GM19240 (cell line): ENCODE results near the gene PRIM1.
A peak's percentile ranks its signal among the peaks of the same experiment; 100 is the strongest.
"Not testable (repeated sequence)": the region's sequence is repeated elsewhere in the genome, so short reads cannot be mapped to it uniquely, and the experiment has no call there.

Experiments
- DNase-seq: peaks from one replicate; pipeline ENCODE4 v3.0.0; 2011; ENCODE audit warnings: low spot score; ENCODE audit not compliant: insufficient read length

PRIM1 gene

DNA sequence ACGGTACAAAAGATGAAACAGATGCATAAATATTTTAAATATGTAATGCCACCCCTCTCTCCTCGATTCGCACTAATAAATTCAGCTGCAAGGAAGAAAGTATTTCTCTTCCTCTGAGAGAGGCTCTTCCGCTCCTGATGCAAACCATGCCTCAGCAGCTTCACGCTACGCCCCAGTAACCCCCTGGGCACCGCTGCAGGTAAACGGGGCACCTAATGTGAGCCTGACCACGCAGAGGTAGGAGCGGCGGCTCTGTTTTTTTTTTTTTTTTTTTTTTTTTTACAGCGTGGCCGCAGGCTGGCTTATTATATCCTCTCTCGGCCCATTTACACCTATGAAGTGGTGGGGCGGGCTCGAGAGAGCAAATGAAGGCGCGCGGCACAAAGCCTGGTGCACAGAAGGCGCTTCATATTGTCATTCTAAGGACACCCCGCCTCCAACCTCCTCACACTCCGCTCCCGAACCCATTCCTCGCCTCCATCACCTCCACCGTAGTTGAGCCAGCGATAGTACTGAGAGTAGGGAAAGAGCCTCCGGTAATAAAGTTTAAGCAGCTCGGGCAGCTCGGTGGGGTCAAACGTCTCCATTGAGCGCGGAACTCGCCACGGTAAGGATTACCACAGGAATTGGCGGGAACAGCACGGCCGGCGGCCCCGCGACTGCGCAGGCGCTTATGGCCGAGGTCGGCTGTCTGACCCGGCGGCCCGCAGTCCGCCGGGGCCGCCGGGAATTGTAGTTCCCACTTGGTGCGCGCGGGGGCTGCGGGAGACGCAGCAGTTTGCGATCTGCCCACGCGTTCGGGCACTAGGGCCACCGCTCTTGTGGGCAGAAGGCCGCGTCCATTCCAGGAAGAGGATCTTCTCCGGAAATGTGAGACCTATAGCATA lies at the start of gene PRIM1:
Gene PRIM1, minus strand, starts transcription at position 612 of the 887 bp plus-strand sequence. Its CDS starts 25 bp downstream, at position 587.
- DNase-seq, result peak; percentile 76

DNA sequence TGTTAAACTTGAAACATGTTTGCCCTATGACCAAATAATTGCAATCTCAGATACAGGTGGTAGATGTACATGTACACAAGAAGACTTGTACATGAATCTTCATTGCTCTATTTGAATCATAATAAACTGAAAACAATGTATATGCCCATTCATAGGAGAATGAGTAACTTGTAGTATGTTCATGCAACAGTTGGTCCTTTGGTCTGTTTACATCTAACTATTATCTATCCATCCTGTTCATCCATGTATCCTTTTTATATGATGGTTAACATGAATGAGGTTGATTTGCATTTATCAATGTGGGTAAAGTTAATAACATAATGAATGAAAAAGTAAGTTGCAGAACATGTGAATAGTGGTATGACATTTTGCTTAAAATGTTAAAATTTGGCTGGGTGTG lies 48.1 kb upstream of the PRIM1 start:
- no peak for DNase-seq

DNA sequence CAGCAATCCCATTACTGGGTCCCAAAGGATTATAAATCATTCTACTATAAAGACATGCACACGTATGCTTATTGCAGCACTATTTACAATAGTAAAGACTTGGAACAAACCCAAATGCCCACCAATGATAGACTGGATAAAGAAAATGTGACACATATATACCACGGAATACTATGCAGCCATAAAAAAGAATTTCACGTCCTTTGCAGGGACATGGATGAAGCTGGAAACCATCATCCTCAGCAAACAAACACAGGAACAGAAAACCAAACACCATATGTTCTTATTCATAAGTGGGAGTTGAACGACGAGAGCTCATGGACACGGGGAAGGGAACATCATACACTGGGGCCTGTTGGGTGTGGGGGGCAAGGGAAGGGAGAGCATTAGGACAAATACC lies 47.2 kb upstream of the PRIM1 start:
- DNase-seq, result not testable (repeated sequence)

DNA sequence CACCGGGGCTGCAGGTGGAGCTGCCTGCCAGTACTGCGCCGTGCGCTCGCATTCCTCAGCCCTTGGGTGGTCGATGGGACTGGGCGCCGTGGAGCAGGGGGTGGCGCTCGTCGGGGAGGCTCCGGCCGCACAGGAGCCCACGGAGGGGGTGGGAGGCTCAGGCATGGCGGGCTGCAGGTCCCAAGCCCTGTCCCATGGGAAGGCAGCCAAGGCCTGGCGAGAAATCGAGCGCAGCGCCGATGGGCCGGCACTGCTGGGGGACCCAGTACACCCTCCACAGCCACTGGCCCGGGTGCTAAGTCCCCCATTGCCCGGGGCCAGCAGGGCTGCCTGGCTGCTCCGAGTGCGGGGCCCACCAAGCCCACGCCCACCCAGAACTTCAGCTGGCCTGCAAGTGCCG lies 43.7 kb upstream of the PRIM1 start:
- not testable (repeated sequence) for DNase-seq

DNA sequence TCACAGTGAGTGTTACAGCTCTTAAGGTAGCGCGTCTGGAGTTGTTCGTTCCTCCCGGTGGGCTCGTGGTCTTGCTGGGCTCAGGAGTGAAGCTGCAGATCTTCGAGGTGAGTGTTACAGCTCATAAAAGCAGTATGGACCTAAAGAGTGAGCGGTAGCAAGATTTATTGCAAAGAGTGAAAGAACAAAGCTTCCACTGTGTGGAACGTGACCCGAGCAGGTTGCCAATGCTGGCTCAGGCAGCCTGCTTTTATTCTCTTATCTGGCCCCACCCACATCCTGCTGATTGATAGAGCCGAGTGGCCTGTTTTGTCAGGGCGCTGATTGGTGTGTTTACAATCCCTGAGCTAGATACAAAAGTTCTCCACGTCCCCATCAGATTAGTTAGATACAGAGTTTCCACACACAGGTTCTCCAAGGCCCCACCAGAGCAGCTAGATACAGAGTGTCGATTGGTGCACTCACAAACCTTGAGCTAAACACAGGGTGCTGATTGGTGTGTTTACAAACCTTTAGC lies 43.0 kb upstream of the PRIM1 start:
- DNase-seq, result not testable (repeated sequence)

DNA sequence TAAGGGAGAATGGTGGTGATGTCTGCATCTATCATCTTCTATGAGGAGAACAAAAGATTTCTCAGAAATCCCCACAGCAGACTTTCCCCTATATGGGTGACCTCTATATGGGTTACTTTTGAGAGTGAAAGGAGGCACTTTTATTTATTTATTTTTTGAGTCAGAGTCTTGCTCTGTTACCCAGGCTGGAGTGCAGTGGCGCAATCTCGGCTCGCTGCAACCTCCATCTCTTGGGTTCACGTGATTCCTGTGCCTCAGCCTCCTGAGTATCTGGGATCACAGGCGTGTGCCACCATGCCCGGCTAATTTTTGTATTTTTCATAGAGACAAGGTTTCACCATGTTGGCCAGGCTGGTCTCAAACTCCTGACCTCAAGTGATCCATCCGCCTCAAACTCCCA lies 41.0 kb upstream of the PRIM1 start:
- DNase-seq, result not testable (repeated sequence)

DNA sequence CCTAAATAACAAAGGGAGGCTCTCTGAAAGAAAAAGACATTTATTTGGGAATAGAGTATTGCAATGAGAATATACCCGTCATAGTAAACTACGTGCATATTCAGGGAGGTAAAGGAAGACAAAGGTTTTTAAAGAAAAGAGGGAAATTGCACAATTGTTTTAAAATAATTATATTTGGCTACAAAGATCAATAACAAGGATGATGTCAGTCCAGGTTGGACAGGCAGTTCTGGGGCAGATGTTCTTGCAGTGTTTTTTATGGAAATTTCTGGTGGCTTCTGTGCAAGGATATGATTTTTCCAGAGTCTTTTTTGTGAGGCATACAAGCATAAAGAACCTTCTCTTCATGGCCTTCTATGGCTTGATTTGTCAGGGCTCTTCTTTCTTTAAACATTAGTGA lies 40.6 kb upstream of the PRIM1 start:
- DNase-seq, result no peak

DNA sequence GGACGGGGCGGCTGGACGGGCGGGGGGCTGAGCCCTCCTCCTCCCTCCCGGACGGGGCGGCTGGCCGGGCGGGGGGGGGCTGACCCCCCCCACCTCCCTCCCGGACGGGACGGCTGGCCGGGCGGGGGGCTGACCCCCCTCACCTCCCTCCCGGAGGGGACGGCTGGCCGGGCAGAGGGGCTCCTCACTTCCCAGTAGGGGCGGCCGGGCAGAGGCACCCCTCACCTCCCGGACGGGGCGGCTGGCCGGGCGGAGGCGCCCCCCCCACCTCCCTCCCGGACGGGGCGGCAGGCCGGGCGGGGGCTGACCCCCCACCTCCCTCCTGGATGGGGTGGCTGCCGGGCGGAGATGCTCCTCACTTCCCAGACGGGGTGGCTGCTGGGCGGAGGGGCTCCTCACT lies 37.3 kb upstream of the PRIM1 start:
- not testable (repeated sequence) for DNase-seq

DNA sequence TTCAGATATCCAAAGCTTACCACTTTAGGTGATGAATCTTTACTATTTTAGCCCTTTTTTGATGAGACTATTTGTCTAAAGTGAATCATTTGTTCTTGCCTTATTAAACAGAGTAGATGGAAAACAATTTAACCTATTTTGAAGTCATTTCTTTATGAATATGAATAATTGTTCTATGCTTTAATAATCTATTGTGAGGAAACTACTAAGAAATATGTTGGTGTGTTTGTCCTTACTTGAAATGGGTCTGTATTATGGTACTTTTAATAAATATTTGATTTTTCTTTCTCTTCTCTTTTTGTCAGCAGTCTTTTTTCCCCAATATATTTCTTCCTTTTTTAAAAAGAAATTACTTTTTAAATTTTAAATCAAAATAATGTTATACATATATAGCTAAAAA lies 35.4 kb upstream of the PRIM1 start:
- no peak for DNase-seq

DNA sequence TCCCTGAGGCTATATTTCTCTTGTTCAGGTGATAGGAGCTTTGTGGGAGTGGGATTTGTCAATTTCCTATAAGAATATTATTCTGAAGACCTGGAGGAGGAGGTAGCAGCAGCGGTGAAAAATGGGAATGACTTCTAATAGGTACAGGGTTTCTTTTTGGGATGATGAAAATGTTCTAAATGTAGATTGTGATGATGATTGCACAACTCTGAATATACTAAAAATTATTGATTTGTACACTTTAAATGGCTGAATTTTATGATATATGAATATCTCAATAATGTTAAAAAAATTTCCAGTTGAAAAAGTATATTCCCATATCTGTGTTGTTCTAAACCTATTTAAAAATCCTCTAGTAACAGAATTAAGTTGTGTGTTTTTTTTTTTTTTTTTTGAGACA lies 33.8 kb upstream of the PRIM1 start:
- DNase-seq, result no peak

DNA sequence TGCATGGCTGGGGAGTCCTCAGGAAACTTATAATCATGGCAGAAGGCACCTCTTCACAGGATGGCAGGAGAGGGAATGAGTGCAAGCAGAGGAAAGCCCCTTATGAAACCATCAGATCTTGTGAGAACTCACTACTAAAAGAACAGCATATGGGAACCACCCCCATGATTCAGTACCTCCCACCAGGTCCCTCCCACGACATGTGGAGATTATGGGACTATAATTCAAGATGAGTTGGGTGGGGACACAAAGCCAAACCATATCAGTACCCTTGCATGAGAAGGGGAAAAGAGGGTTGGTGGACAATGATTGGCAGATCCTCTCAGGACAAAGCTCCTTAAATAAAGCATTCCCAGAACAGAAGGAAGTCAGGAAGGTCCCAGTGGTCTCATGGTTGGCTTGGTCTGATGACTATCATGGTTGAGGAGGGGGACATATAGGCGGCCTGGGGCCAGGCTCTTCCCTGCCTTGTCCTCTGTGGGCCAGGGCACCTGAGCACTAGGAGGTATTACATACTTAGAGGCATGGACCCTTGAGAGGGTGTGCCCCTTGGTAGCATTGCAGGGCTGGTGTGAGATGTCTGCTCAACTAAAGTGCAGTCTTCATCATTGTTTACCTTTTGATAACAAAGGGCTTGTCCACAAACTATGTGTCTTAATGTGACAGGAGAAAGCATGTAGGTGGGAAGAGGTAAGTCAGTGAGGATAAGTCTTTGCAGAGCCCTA lies 33.2 kb upstream of the PRIM1 start:
- DNase-seq, result no peak

DNA sequence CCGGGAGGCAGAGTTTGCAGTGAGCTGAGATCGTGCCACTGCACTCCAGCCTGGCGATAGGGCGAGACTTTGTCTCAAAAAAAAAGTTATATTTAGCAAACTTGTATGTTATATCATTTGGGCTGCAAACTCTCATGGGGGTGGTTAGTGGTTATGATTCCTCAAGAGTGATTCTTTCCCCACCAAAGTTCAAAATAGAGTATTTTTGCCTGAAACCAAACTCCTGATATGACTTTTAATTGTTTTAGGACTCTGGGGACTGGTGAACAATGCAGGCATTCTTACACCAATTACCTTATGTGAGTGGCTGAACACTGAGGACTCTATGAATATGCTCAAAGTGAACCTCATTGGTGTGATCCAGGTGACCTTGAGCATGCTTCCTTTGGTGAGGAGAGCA lies 29.6 kb upstream of the PRIM1 start:
- DNase-seq, result no peak

DNA sequence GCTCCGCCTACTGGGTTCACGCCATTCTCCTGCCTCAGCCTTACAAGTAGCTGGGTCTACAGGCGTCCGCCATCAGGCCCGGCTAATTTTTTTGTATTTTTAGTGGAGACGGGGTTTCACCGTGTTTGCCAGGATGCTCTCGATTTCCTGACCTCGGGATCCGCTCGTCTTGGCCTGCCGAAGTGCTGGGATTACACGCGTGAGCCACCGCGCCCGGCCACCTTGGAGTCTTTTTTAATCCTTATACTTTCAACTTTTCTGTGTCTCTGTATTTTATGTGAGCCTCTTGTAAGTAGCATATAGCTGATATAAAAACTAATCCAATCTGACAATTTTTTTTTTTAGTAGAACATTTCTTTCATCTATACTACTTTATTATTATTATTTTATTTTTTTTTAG lies 26.6 kb upstream of the PRIM1 start:
- DNase-seq, result no peak

DNA sequence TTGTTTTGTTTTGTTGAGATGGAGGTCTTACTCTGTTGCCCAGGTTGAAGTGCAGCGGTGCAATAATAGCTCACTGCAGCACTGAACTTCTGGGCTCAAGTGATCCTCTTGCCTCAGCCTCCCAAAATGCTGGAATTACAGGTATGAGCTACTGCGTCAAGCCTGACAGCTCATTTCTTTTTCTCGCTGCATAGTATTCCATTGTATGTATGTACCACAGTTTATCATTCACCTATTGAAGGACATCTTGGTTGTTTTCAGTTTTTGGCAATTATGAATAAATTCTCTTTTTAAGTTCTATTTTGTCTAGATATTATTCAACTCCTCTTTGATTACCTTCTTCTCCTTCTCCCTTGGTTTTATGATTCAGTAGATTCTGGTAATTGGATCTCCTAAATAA lies 24.5 kb upstream of the PRIM1 start:
- no peak for DNase-seq

DNA sequence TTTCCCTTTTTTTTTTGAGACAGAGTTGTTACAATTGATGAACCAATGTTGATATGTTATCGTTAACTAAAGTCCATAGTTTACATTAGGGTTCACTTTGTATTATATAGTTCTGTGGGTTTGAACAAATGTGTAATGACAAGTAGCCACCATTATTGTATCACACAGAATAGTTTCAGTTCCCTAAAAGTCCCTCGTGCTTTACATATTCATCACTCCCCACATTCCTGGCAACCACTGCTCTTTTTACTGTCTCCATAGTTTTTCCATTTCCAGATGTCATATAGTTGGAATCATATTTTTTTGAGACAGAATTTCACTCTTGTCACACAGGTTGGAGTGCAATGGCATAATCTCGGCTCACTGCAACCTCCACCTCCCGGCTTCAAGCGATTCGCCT lies 23.5 kb upstream of the PRIM1 start:
- no peak for DNase-seq

DNA sequence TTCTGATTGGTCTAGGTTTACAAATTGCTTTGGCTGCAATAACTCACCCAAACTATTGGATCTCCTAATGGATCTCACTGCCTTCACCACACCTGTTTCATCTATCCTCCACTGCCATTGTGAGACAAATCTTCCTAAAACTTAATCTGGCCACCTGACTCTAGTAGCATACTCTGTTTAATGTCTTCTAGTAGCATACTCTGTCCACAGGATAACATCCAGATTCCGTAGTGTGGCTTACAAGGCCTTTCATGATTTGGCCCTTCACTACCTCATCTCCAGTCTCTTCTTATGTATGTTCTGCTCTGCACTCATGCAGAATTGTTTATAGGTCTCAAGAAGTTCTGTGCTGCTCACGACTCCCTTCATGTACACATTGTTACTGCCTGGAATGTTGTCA lies 21.0 kb upstream of the PRIM1 start:
- no peak for DNase-seq

DNA sequence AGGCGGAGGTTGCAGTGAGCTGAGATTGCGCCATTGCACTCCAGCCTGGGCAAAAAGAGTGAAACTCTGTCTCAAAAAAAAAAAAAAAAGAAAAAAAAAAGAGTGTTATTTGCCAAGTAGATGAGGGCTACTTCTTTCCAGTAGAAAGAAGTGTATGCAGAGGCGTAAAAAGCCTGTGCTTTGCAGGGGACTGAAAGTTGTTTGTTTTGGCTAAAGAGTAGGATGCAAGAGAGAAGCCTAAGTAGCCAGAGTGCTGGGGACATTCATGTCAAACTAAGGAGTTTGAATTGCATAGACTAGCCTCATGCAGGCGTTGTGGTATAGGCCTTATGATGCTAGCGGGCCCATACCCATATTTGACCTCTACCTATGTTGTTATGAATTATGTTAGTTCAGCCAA lies 20.5 kb upstream of the PRIM1 start:
- DNase-seq, result no peak

DNA sequence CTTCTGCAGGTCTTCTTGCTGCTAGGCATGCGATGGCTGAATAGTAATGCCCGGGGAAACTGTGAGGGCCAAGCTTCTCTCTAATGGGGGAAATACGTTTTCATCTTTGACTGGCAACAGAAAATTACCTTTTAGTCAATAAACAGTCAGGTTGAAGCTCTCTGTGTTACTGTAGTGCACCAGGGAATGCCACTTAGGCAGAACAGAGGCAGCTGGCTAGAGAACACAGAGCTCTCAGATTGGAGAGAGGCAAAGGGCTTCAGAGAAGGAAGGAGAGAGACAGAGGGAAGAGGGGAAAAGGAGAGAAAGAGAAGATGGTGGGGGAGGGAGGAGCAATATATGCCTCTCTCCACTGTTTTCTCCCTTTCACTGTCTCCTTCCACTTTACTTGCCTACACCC lies 17.7 kb upstream of the PRIM1 start:
- no peak for DNase-seq

DNA sequence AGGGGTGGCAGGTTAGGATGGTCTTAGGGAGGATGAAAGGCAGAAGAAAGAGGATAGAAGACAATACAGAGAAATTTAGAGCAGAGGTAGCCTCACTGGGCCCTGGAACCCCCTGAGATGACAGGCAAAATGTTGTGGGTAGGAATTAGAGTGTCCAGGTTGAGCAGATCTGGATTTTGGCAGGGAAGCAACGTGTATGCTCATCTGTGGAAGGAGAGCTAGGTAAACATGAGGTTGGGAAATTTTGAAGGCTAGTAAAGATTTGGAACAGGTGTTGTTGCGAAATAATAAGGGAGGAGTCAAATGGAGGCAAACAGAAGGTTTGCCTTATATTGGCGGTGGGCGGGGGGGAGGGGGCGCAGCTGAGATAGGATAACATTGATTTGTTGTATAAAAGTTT lies 16.3 kb upstream of the PRIM1 start:
- DNase-seq, result no peak

DNA sequence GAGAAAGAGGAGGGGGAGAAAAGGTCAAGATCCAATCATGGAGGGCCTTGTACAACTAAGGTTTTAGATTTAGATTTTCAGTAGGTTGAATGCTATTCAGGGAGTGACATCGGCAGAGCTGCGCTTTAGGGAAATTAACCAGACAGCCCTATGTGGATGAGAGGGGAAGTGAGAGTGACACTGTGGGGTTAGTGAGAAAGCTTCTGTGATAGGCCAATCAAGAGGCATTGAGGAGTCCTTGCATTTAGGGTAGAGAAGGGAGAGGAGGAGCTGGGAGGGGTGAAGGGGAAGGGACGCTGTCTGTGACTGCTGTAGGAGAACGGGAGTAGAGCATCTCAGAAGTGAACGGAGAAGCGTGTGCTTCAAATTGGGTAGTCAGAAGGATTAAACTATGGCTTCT lies 14.4 kb upstream of the PRIM1 start:
- DNase-seq, result peak; percentile 24

DNA sequence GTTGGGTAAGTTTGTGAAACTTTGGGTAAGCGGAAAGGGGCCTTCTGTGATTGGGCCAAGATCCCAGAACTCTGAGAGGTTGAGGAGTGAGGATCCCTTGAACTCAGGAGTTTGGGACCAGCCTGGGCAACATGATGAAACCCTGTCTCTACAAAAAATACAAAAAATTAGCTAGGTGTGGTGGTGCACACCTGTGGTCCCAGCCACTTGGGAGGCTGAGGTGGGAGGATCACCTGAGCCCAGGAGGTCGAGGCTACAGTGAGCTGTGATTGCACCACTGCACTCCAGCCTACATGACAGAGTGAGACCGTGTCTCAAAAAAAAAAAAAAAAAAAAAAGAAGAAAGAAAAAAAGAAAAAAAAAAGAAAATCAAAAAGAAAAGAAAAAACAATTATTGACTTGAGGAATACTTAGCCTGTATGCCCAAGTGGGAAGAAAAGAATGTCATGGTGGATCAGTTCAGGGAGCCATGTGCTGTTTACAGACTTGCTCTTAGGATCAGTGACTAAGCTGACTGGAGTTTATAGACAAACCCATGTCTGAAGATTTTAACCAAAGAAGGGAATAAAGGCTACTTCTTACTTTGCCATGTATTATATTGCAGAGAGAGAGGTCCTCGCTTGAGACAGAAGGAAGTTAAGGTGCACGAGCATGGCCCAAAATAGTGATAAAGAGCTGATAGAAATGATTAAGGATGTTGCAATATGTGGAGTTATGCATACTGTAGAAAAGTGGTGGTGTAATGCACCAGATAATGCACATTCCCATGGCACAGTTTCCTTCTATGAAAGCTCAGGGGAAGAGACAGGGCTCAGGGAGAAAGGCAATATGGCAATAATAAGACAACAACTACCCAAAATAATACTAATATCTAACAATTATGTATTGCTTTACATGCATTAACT lies 11.9 kb upstream of the PRIM1 start:
- no peak for DNase-seq
